ENCODE measurements around the gene DDA1.

GRCh38 chr19:17323300-17323963 is 14.1 kb downstream of the DDA1 start:
- TF ChIP-seq POLR2A (IDR thresholded peaks at IDR 0.05) (no peak), POLR2AphosphoS5 (IDR thresholded peaks at IDR 0.05) (no peak)
- TF ChIP-seq, protein P1, sequence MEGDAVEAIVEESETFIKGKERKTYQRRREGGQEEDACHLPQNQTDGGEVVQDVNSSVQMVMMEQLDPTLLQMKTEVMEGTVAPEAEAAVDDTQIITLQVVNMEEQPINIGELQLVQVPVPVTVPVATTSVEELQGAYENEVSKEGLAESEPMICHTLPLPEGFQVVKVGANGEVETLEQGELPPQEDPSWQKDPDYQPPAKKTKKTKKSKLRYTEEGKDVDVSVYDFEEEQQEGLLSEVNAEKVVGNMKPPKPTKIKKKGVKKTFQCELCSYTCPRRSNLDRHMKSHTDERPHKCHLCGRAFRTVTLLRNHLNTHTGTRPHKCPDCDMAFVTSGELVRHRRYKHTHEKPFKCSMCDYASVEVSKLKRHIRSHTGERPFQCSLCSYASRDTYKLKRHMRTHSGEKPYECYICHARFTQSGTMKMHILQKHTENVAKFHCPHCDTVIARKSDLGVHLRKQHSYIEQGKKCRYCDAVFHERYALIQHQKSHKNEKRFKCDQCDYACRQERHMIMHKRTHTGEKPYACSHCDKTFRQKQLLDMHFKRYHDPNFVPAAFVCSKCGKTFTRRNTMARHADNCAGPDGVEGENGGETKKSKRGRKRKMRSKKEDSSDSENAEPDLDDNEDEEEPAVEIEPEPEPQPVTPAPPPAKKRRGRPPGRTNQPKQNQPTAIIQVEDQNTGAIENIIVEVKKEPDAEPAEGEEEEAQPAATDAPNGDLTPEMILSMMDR (IDR thresholded peaks at IDR 0.05) = no peak

Data from transverse colon (tissue), 4 donors.